ENCODE data around the gene ZNF555.

Gene ZNF555

DNA sequence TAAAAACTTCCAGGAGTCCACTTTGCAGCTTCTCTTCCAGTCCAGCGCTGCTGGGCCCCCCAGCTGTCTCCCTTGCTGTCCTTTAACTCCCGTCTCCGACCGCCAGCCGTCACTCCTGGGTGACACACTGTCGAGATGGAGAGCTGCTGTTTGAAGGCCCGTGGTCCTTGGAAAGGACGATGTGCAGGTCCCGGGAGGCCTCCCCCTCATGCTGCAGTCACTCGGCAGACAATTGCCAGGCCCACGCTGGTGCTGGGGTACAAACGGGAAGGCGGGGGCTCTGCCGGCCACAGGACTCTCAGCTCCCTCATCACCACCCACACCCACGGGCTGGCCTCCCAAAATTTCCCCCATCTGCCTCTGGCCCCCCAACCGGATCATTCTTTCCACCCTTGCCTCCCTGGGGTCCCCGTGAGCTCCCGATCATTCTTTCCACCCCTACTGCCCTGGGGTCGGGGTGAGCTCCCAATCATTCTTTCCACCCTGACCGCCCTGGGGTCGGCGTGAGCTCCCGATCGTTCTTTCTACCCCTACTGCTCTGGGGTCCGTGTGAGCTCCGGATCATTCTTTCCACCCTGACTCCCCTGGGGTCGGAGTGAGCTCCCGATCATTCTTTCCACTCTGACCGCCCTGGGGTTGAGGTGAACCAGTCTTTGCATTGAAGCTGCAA, 37.7 kb upstream of the ZNF555 start:
- ATAC-seq (ENCODE audit: low read depth), result no peak
- Mint-ChIP-seq H3K27ac (no peak overlapping the region), H3K36me3 (peaks cover 20% of the 10 kb centered on the region), H3K4me1 (peaks cover 7% of the 10 kb centered on the region), H3K4me3 (no peak overlapping the region), H3K9me3 (no peaks in the 10 kb centered on the region), H3K27me3 (no peaks in the 10 kb centered on the region)
- no peak for DNase-seq (ENCODE audit: low spot score in 2 of 2)

DNA sequence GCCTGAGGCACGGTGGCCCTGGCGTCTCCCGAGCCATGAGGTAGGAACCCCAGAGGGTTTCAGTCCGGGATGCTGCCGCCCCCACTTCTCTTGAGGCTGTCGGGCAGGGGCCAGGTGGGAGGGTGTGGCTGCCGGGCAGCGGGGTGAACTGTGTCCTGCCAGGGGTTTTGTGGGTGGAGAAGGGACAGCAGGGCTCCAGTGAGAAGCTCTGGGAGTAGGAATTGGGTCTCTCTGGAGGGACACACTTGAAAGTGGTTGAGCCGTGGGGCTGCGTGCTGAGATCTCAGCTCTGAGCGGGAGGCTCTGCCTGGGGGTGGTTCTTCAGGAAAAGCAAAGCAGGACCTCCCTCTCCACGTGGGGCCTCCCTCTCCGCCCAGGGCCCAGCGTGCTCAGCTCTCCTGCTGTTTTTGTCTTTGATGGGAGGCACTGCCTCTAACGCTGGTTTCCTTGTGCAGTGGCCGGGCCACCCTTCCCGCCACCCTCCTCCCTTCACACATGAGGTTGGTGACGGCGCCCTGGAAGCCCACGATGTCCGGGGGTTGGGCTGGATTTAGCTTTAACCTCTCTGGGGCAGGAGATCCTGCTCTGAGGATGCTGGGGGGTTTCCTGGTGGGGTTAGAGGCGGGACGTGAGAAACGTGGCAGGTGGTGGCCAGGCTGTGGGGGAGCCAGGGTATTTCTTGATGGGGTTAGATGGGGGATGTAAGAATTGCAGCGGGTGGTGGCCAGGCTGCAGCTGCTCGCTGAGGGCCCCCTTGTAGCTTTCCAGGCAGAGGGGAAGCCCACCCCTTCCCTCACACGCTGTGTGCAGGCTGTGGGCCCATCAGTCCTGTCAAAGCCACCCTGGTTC, 36.9 kb upstream of the ZNF555 start:
- ATAC-seq (ENCODE audit: low read depth) (no peak), DNase-seq (ENCODE audit: low spot score in 2 of 2) (no peak)
- peaks cover 24% of the 10 kb centered on the region for H3K36me3 Mint-ChIP-seq
- H3K9me3 Mint-ChIP-seq, result no peaks in the 10 kb centered on the region
- H3K4me3 Mint-ChIP-seq, result no peak overlapping the region
- no peak overlapping the region for H3K27ac Mint-ChIP-seq
- H3K27me3 Mint-ChIP-seq, result no peaks in the 10 kb centered on the region
- H3K4me1 Mint-ChIP-seq, result peaks cover 7% of the 10 kb centered on the region

DNA sequence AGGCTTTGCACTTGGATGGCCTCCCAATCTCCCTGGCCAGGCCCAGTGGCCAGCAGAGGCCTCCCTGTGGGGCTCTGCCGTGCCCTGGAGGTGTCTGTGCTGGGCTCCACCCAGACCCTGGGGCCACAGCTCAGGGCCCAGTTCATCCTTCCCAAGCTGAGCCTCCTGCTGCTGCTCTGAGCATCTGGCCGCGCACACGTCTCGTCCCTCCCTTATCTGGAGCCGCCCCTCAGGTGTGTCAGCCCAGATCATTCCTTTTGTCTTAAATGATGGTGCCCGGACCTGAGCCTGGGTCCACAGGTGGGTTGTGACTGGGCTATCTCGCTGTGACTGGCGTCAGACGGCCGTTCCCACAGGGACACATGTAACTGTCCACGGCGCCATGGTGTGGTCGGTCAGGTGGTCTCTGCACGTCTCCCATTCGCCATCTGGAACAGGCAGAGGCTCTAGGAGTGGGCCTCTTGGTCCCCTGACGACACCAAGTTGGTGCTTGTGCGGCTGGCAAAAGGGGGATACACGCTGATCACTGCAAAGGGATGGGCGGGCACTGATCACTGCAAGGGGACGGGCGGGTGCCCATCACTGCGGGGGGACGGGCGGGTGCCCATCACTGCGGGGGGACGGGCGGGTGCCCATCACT, 35.9 kb upstream of the ZNF555 start:
- DNase-seq (ENCODE audit: low spot score in 2 of 2), result no peak
- peaks cover 24% of the 10 kb centered on the region for H3K36me3 Mint-ChIP-seq

DNA sequence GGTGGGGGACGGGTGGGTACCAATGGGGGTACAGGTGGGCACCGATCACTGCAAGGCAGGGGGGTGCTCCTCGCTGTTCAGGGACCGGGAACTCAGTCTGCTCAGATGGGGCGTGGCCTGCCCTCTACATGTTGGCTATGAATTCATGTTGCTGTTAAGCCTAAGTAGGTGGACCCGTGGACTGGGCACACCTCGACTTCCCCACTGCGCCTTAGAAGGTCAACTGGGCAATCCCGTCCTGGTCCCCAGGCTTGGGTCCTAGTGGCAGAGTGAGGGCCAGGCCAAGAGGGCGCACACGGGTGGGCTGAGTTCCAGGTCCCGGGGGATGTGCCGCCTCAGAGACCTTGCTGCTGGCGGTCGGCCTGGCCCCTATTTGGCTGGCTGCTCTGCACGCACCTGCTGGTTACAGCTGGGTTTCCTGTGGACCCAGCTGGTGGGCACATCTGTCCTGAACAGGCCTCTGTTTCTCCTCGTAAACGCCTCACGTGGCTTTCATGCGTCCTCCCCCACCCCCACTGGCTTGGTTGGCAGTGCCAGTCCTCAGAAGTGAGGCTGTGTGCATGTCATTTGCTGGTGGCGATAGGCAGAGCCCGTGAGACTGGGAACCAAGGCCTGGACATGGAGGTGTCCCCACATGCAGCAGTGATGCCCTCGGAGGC, 35.2 kb upstream of the ZNF555 start:
- DNase-seq (ENCODE audit: low spot score in 2 of 2) (no peak), ATAC-seq (ENCODE audit: low read depth) (no peak)
- H3K27ac Mint-ChIP-seq, result no peak overlapping the region
- H3K27me3 Mint-ChIP-seq, result no peaks in the 10 kb centered on the region
- peaks cover 22% of the 10 kb centered on the region for H3K36me3 Mint-ChIP-seq
- no peaks in the 10 kb centered on the region for H3K9me3 Mint-ChIP-seq
- H3K4me3 Mint-ChIP-seq, result no peak overlapping the region
- H3K4me1 Mint-ChIP-seq, result peaks cover 7% of the 10 kb centered on the region

More for the DNA sequence above, 35.9 kb upstream of the ZNF555 start:
- Mint-ChIP-seq H3K9me3 (no peaks in the 10 kb centered on the region), H3K27me3 (no peaks in the 10 kb centered on the region), H3K4me1 (peaks cover 7% of the 10 kb centered on the region), H3K4me3 (no peak overlapping the region), H3K27ac (no peak overlapping the region)
- ATAC-seq (ENCODE audit: low read depth), result no peak

DNA sequence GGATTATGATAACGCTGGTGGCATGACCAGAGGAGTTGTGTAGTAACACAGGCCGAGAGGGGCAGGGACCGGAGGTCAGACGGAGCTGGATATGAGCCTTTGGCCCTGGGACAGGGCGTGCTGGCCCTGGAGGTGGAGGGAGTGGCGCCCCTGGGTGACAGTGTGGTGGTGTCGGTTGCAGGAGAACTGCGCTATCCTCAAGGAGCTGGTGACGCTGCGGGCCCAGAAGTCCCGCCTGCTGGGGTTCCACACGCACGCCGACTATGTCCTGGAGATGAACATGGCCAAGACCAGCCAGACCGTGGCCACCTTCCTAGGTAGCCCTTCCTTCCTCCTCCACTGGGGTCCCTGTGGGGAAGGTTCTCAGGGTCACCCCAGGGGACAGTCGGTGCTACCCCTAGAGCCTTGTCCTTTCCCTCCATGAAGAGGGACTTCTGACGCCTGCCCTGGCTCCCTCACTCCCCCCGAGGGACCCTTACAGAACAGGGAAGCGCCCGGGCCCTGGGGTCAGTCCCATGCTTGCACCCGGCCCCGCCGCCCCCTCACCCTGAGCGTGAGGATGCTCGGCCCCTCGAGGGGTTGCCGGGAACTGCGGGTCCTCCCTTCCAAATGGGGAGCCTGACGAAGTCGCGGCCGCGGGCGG, 34.4 kb upstream of the ZNF555 start:
- H3K9me3 Mint-ChIP-seq, result no peaks in the 10 kb centered on the region

DNA sequence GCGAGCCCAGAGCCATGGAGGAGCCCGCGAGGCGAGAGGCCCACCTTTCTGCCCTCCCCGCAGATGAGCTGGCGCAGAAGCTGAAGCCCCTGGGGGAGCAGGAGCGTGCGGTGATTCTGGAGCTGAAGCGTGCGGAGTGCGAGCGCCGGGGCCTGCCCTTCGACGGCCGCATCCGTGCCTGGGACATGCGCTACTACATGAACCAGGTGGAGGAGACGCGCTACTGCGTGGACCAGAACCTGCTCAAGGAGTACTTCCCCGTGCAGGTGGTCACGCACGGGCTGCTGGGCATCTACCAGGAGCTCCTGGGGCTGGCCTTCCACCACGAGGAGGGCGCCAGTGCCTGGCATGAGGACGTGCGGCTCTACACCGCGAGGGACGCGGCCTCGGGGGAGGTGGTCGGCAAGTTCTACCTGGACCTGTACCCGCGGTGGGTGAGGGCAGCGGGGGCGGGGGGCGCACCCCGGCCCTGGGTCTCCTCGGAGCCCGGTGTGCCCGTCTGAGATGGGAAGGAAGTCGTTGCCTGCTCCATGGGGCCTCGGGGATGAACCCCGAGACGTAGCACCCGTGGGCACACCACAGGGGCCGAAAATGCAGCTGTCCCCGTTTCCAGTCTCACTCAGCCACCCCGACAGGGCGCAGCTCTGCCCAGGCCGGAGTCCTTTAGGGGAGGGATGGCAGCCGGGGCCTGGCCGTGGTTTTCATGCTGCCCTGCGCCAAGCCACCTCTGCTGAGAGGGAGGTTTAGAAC, 33.7 kb upstream of the ZNF555 start:
- Mint-ChIP-seq H3K4me1 (peaks cover 2% of the 10 kb centered on the region), H3K27ac (no peak overlapping the region), H3K27me3 (no peaks in the 10 kb centered on the region), H3K4me3 (no peak overlapping the region), H3K9me3 (no peaks in the 10 kb centered on the region), H3K36me3 (peaks cover 16% of the 10 kb centered on the region)
- DNase-seq (ENCODE audit: low spot score in 2 of 2), result no peak
- ATAC-seq (ENCODE audit: low read depth), result no peak

More for the DNA sequence above, 34.4 kb upstream of the ZNF555 start:
- H3K36me3 Mint-ChIP-seq, result peaks cover 20% of the 10 kb centered on the region
- H3K27me3 Mint-ChIP-seq, result no peaks in the 10 kb centered on the region
- DNase-seq (ENCODE audit: low spot score in 2 of 2) (no peak), ATAC-seq (ENCODE audit: low read depth) (no peak)
- no peak overlapping the region for H3K27ac Mint-ChIP-seq
- peaks cover 5% of the 10 kb centered on the region for H3K4me1 Mint-ChIP-seq
- H3K4me3 Mint-ChIP-seq, result no peak overlapping the region

DNA sequence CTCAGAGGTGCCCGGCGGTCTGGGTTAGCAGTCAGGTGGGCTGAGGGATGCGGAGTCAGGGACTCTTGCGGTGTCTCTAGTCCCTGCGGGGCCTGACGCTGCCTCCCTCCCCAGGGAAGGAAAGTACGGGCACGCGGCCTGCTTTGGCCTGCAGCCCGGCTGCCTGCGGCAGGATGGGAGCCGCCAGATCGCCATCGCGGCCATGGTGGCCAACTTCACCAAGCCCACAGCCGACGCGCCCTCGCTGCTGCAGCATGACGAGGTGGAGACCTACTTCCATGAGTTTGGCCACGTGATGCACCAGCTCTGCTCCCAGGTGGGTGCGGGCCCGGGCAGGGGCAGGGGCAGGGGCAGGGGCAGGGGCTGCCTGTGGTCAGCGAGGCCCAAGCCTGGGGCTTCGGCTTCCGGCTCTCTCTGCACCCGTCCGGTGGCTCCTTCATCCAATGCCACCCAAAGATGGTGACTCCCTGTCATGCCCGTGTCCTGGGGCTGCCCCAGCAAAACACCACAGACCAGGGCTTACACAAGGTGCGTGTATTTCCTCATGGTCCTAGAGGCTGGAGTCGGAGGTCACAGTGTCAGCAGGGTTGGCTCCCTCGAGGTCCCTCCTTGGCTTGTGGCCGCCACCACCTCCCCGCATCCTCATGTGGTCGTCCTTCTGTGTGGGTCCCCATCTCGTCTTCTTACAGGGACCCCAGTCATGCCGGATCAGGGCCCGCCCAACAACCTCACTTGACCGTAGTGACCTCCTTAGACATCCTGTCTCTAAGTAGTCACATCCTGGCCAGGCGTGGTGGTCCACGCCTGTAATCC, 32.9 kb upstream of the ZNF555 start:
- H3K9me3 Mint-ChIP-seq, result no peaks in the 10 kb centered on the region
- H3K27ac Mint-ChIP-seq, result no peak overlapping the region
- H3K4me1 Mint-ChIP-seq, result no peaks in the 10 kb centered on the region
- DNase-seq (ENCODE audit: low spot score in 2 of 2), result no peak
- no peak for ATAC-seq (ENCODE audit: low read depth)
- H3K27me3 Mint-ChIP-seq, result no peaks in the 10 kb centered on the region
- H3K4me3 Mint-ChIP-seq, result no peak overlapping the region
- peaks cover 12% of the 10 kb centered on the region for H3K36me3 Mint-ChIP-seq

DNA sequence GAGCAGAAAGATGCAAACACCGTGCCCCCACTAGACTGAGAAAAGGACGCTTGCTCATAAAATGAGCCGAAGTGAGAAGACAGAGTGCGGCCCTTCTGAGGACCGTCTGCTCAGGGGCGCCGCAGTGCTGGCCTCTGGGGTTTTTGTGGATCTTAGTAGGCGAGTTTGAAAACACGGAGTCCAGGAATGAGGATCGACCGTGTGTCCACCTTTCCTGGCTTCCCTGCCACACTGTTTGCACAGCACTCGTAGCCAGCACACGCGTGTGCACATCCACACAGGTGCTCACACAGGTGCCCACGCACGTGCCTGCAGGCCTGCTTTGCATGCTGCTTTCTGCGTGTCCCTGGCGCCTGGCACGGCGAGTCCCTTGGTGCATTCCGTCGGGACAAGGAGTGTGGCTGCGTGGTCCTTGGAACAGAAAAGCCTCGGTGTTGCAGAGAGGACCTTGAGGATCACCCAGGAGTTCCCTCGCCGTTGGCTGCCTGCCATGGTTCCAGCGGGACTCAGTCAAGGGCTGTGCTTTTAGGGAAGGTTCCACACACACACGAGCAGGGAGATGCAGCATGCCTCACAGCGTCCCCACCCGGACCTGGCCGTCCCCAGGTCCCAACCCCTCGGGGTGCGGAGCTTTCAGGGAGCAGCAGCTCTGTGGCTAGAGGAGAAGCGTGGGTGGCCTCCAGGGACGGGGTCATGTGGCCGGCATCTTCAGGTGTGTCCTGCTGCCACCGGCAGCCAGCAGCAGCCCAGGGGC, 31.7 kb upstream of the ZNF555 start:
- peaks cover 8% of the 10 kb centered on the region for H3K36me3 Mint-ChIP-seq
- H3K4me1 Mint-ChIP-seq, result no peaks in the 10 kb centered on the region

DNA sequence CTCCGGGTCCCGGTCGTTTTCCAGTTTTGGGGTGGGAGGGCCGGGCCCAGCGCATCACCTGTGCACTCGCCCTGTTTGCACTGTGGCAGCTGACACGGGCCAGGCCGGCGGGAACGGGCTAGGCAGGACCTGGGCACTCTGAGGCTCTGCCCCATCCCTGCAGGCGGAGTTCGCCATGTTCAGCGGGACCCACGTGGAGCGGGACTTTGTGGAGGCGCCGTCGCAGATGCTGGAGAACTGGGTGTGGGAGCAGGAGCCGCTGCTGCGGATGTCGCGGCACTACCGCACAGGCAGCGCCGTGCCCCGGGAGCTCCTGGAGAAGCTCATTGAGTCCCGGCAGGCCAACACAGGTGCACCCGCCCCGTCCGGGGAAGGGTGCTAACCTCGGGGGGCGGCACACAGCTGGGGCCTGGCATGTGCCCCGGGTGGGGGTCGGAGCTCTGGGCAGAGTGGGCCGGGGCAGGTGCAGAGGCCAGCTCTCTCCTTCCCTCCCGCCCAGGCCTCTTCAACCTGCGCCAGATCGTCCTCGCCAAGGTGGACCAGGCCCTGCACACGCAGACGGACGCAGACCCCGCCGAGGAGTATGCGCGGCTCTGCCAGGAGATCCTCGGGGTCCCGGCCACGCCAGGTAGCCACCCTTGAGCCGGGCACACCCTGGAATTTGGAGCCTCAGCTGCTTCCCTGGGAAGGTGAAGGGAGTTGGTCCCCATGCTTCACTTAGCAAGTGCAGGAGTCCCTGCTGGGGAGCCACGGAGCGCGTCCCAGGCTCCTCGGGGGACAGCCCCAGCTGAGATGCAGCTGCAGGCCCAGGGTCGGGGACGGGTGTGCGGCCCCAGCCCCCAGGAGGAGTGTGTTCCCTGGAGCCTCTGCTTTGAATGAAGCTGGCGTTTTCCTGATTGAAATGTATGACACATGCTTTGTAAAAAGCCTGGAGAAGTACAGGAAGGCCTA, 30.9 kb upstream of the ZNF555 start:
- Mint-ChIP-seq H3K27me3 (no peaks in the 10 kb centered on the region), H3K9me3 (no peaks in the 10 kb centered on the region), H3K27ac (no peak overlapping the region), H3K4me1 (no peaks in the 10 kb centered on the region), H3K36me3 (peaks cover 6% of the 10 kb centered on the region), H3K4me3 (no peak overlapping the region)
- ATAC-seq (ENCODE audit: low read depth), result no peak
- no peak for DNase-seq (ENCODE audit: low spot score in 2 of 2)

More for the DNA sequence above, 31.7 kb upstream of the ZNF555 start:
- DNase-seq (ENCODE audit: low spot score in 2 of 2) (no peak), ATAC-seq (ENCODE audit: low read depth) (no peak)
- H3K27me3 Mint-ChIP-seq, result no peaks in the 10 kb centered on the region
- no peak overlapping the region for H3K27ac Mint-ChIP-seq
- no peak overlapping the region for H3K4me3 Mint-ChIP-seq
- H3K9me3 Mint-ChIP-seq, result no peaks in the 10 kb centered on the region

DNA sequence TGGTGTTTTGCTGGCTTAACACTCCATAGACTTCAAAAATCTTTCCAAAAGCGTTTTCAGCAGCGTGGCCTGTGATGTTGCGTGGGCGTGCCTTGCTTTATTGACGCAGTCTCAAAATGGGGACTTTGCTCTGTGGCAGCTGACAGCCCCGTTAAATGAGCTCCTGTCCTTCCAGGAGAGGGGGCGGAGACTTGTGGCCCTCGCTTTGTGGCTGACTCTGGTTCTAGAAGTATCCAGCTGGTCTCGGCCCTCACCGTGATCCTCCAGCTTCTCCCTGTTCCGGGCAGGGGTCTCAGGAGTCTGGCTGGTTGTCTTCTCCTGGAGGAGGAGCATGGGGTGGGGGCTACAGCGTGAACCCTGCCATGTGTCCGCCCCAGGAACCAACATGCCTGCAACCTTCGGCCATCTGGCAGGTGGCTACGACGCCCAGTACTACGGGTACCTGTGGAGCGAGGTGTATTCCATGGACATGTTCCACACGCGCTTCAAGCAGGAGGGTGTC, 30.0 kb upstream of the ZNF555 start:
- no peak overlapping the region for H3K27ac Mint-ChIP-seq
- no peak overlapping the region for H3K4me3 Mint-ChIP-seq
- peaks cover 4% of the 10 kb centered on the region for H3K36me3 Mint-ChIP-seq
- ATAC-seq (ENCODE audit: low read depth) (no peak), DNase-seq (ENCODE audit: low spot score in 2 of 2) (no peak)
- H3K27me3 Mint-ChIP-seq, result no peaks in the 10 kb centered on the region
- no peaks in the 10 kb centered on the region for H3K4me1 Mint-ChIP-seq
- no peaks in the 10 kb centered on the region for H3K9me3 Mint-ChIP-seq

DNA sequence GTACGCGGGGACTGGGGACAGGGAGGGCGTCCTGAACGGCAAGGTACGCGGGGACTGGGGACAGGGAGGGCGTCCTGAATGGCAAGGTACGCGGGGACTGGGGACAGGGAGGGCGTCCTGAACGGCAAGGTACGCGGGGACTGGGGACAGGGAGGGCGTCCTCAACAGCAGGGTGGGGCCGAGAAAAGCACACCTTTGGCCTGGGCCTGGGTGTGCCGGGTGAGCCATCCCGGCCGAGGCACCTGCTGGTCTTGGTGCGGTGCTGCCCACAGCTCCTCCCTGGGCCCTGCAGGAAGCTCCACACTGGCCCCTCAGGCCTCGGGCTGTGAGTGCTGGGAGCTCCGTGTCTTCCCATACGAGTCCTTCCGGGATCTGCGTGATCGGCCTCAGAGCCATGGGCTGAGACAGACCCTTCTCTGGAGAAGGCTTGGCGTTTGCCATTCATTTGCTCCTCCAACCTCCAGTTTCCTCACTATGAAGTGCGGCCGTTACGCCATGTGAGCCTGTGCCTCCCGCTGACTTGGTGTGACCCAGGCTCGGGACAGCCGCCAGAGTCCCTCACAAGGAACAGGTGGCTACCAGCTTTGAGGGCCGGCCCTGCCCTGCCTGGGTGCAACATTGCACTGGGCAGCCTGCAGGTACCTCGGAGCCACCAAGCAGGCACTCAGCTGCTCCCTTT, 29.4 kb upstream of the ZNF555 start:
- Mint-ChIP-seq H3K9me3 (no peaks in the 10 kb centered on the region), H3K27me3 (no peaks in the 10 kb centered on the region), H3K27ac (no peak overlapping the region), H3K36me3 (peaks cover 4% of the 10 kb centered on the region), H3K4me3 (no peak overlapping the region), H3K4me1 (no peaks in the 10 kb centered on the region)
- ATAC-seq (ENCODE audit: low read depth) (no peak), DNase-seq (ENCODE audit: low spot score in 2 of 2) (no peak)

Measured in memory B cell (primary cell).